Measurements from ENCODE around the gene GSK3B. TPM values are rescaled to one million over a fixed set of nuclear protein-coding genes. Genes with fewer than 3 reads are reported as not detected.

Gene GSK3B
- polyA plus RNA-seq, 1 donor (not counting 4 experiments of a cell fraction or from before 2014, with no cell fraction given): 73.3 TPM

GRCh38 chr3:119964294-119964693 is 130.0 kb downstream of the GSK3B start:
- DNase-seq (ENCODE audit: low read depth, low spot score) (no peak), FAIRE-seq (no peak)
- Histone ChIP-seq H3K9me3 (ENCODE audit: control insufficient read depth, low read depth, low read length) (no peaks in the 10 kb centered on the region), H3K4me3 (ENCODE audit: control insufficient read depth in 2 of 3, extremely low read depth in 1 of 3, insufficient read depth in 2 of 3, low read depth in 1 of 3, low read length in 3 of 3) (no peak overlapping the region), H3K9me1 (ENCODE audit: control insufficient read depth, extremely low read depth, insufficient read depth, low read length) (no peaks in the 10 kb centered on the region), H3K4me2 (ENCODE audit: control insufficient read depth, extremely low read depth, insufficient read depth, low read depth, low read length) (no peak overlapping the region), H4K20me1 (ENCODE audit: control insufficient read depth, extremely low read depth, insufficient read depth, low read length) (peaks cover 11% of the 10 kb centered on the region), H3K36me3 (ENCODE audit: control insufficient read depth in 2 of 2, extremely low read depth in 1 of 2, insufficient read depth in 2 of 2, low read length in 2 of 2) (peaks cover 0 to 3% of the 10 kb centered on the region in 2 experiments), H3K27me3 (ENCODE audit: control insufficient read depth, extremely low read depth, insufficient read depth, low read length) (no peaks in the 10 kb centered on the region), H3K79me2 (ENCODE audit: control insufficient read depth, insufficient read depth, low read length) (peaks cover 94% of the 10 kb centered on the region), H3K4me1 (ENCODE audit: control insufficient read depth, extremely low read depth, insufficient read depth, low read length) (no peaks in the 10 kb centered on the region), H2AFZ (ENCODE audit: control insufficient read depth, low read length) (no peak overlapping the region), H3K9ac (ENCODE audit: control insufficient read depth, extremely low read depth, insufficient read depth, low read length) (no peak overlapping the region), H3K27ac (ENCODE audit: control insufficient read depth, insufficient read depth, low read length) (no peak overlapping the region)
- TF ChIP-seq, protein P1, sequence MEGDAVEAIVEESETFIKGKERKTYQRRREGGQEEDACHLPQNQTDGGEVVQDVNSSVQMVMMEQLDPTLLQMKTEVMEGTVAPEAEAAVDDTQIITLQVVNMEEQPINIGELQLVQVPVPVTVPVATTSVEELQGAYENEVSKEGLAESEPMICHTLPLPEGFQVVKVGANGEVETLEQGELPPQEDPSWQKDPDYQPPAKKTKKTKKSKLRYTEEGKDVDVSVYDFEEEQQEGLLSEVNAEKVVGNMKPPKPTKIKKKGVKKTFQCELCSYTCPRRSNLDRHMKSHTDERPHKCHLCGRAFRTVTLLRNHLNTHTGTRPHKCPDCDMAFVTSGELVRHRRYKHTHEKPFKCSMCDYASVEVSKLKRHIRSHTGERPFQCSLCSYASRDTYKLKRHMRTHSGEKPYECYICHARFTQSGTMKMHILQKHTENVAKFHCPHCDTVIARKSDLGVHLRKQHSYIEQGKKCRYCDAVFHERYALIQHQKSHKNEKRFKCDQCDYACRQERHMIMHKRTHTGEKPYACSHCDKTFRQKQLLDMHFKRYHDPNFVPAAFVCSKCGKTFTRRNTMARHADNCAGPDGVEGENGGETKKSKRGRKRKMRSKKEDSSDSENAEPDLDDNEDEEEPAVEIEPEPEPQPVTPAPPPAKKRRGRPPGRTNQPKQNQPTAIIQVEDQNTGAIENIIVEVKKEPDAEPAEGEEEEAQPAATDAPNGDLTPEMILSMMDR (optimal IDR thresholded peaks at IDR 0.05 in 1 of 3, IDR thresholded peaks at IDR 0.05 in 1 of 3, conservative IDR thresholded peaks at IDR 0.05 in 1 of 3; ENCODE audit: extremely low read depth in 1 of 3, insufficient read depth in 2 of 3, low read length in 3 of 3): no peak
- no peak for TF ChIP-seq EZH2 (IDR thresholded peaks at IDR 0.05; ENCODE audit: low read length)
- dilution Hi-C loops (cut with MboI; ENCODE audit: extremely low pct_ligation_motif_present, low sequenced_read_pairs): no loop called here

DNA sequence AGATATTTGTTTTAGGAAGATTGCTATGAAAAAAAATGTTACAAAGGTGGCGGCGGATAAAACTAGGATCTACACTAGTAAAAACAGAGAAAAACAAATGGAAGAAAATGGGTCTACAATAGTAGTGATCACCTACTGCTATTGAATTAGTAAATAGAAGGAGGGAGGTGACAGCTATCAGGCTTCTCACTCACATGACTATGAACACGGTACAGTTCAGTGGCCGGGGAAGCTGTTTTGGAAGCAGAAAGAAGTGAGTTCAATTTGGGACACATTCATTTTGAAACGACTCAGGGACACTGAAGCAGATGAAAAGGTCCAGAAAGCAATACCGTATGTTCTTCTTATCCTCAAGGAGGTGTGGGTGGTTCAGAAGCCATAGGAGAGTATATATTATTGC is 138.3 kb downstream of the GSK3B start:
- H3K27me3 ChIP-seq (ENCODE audit: control insufficient read depth, extremely low read depth, insufficient read depth, low read length): no peaks in the 10 kb centered on the region
- no peak overlapping the region for H2AFZ ChIP-seq (ENCODE audit: control insufficient read depth, low read length)
- FAIRE-seq (no peak), DNase-seq (ENCODE audit: low read depth, low spot score) (no peak)
- H3K9me1 ChIP-seq (ENCODE audit: control insufficient read depth, extremely low read depth, insufficient read depth, low read length): peaks cover 4% of the 10 kb centered on the region
- H3K4me3 ChIP-seq (ENCODE audit: control insufficient read depth in 2 of 3, extremely low read depth in 1 of 3, insufficient read depth in 2 of 3, low read depth in 1 of 3, low read length in 3 of 3): no peak overlapping the region
- H3K4me2 ChIP-seq (ENCODE audit: control insufficient read depth, extremely low read depth, insufficient read depth, low read depth, low read length): no peak overlapping the region
- TF ChIP-seq, protein P1 (optimal IDR thresholded peaks at IDR 0.05 in 1 of 3, IDR thresholded peaks at IDR 0.05 in 1 of 3, conservative IDR thresholded peaks at IDR 0.05 in 1 of 3; ENCODE audit: extremely low read depth in 1 of 3, insufficient read depth in 2 of 3, low read length in 3 of 3): no peak
- H3K79me2 ChIP-seq (ENCODE audit: control insufficient read depth, insufficient read depth, low read length): peaks cover 97% of the 10 kb centered on the region
- H3K36me3 ChIP-seq (ENCODE audit: control insufficient read depth in 2 of 2, extremely low read depth in 1 of 2, insufficient read depth in 2 of 2, low read length in 2 of 2): peaks cover 0 to 2% of the 10 kb centered on the region in 2 experiments
- H3K4me1 ChIP-seq (ENCODE audit: control insufficient read depth, extremely low read depth, insufficient read depth, low read length): no peaks in the 10 kb centered on the region
- no peaks in the 10 kb centered on the region for H3K9me3 ChIP-seq (ENCODE audit: control insufficient read depth, low read depth, low read length)
- H3K27ac ChIP-seq (ENCODE audit: control insufficient read depth, insufficient read depth, low read length): no peak overlapping the region
- H3K9ac ChIP-seq (ENCODE audit: control insufficient read depth, extremely low read depth, insufficient read depth, low read length): no peak overlapping the region
- H4K20me1 ChIP-seq (ENCODE audit: control insufficient read depth, extremely low read depth, insufficient read depth, low read length): peaks cover 4% of the 10 kb centered on the region
- dilution Hi-C loops (cut with MboI; ENCODE audit: extremely low pct_ligation_motif_present, low sequenced_read_pairs): no loop called here
